Neuron (in vitro differentiated cells): ENCODE measurements around the gene LRFN2.

Experiments used
- H2AFZ ChIP-seq: one replicate; pipeline ENCODE4 v1.6.1; 2013; ENCODE audit warnings: low read depth, mild to moderate bottlenecking, inconsistent platforms, low read length, moderate library complexity
- H3K27me3 ChIP-seq: one replicate; pipeline ENCODE4 v1.6.1; 2013; ENCODE audit warnings: low read length; ENCODE audit not compliant: insufficient read depth
- H3K36me3 ChIP-seq: one replicate; pipeline ENCODE4 v1.6.1; 2013; ENCODE audit warnings: low read length; ENCODE audit not compliant: insufficient read depth
- H3K4me1 ChIP-seq: one replicate; pipeline ENCODE4 v1.6.1; 2013; ENCODE audit warnings: low read length; ENCODE audit not compliant: insufficient read depth
- H3K4me3 ChIP-seq: 2 replicates; pipeline ENCODE4 v1.5.1; 2013; ENCODE audit warnings: mild to moderate bottlenecking, low read length, moderate library complexity
- H3K9me3 ChIP-seq: one replicate; pipeline ENCODE4 v1.6.1; 2013; ENCODE audit warnings: low read length

Gene LRFN2

GRCh38 chr6:40469323-40469722, 117.8 kb downstream of the LRFN2 start:
- Histone ChIP-seq H3K4me3 (no peak overlapping the region), H2AFZ (no peak overlapping the region), H3K9me3 (no peaks in the 10 kb centered on the region), H3K27me3 (no peaks in the 10 kb centered on the region), H3K4me1 (no peaks in the 10 kb centered on the region), H3K36me3 (no peaks in the 10 kb centered on the region)

DNA sequence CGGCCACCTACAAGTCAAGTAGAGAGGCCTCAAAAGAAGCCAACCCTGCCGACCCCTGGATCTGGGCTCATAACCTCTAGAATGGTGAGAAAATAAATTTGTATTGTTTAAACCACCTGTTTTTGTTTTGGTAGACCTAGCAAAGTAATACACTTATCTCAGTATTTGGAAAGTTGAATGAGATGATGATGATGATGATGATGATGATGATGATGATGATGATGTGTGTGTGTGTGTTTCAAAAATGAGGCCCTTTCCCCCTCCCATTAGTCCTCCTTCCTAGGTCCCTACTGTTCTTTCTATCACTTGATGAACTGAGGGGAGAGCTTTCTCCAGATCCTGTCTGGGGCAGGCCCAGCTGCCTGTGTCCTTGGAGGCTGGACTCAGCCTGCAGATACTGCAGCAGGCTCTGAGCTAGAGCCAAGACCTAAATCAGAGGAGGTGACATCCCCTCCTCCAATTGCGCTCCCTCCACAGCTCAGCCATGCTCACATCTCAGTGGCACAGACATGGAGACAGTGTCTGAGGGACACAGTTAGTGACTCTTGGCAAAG, 120.1 kb downstream of the LRFN2 start:
- H3K27me3 ChIP-seq = no peaks in the 10 kb centered on the region
- no peaks in the 10 kb centered on the region for H3K4me1 ChIP-seq
- H2AFZ ChIP-seq = no peak overlapping the region
- H3K36me3 ChIP-seq = no peaks in the 10 kb centered on the region
- no peaks in the 10 kb centered on the region for H3K9me3 ChIP-seq
- no peak overlapping the region for H3K4me3 ChIP-seq

GRCh38 chr6:40461643-40462042, 125.5 kb downstream of the LRFN2 start:
- Histone ChIP-seq H3K4me3 (no peak overlapping the region), H3K9me3 (no peaks in the 10 kb centered on the region), H3K4me1 (no peaks in the 10 kb centered on the region), H3K36me3 (no peaks in the 10 kb centered on the region), H3K27me3 (no peaks in the 10 kb centered on the region), H2AFZ (no peak overlapping the region)

DNA sequence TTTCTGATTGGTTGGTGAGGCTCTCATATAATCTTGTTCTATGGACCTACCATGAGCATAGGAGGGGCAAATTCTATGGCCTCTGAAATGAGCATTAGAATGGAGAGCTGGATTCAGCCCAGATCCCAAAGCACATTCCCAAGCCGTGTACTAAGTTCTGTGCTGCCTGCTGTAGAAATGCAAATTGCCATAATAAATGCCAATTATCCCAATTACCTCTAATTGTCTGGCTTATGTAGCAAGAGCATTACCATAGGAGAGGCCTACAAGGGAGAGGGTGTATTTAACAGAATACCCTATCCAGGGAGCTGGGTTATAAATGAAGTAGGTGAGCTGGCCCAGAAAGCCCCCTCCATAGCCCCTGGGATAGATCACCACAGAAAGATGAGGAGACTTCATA, 126.8 kb downstream of the LRFN2 start:
- no peaks in the 10 kb centered on the region for H3K27me3 ChIP-seq
- no peaks in the 10 kb centered on the region for H3K9me3 ChIP-seq
- no peak overlapping the region for H2AFZ ChIP-seq
- H3K4me1 ChIP-seq = no peaks in the 10 kb centered on the region
- H3K36me3 ChIP-seq = no peaks in the 10 kb centered on the region
- H3K4me3 ChIP-seq = no peak overlapping the region

- Histone ChIP-seq H3K9me3 (no peaks in the 10 kb centered on the region), H2AFZ (no peak overlapping the region), H3K4me1 (no peaks in the 10 kb centered on the region), H3K36me3 (no peaks in the 10 kb centered on the region), H3K27me3 (no peaks in the 10 kb centered on the region), H3K4me3 (no peak overlapping the region)
Measured at GRCh38 chr6:40457261-40457660, 129.9 kb downstream of the LRFN2 start.

- no peaks in the 10 kb centered on the region for H3K36me3 ChIP-seq
- no peaks in the 10 kb centered on the region for H3K27me3 ChIP-seq
- no peak overlapping the region for H3K4me3 ChIP-seq
- H3K9me3 ChIP-seq = no peaks in the 10 kb centered on the region
- no peak overlapping the region for H2AFZ ChIP-seq
- H3K4me1 ChIP-seq = no peaks in the 10 kb centered on the region
Measured at GRCh38 chr6:40456390-40457013, 130.7 kb downstream of the LRFN2 start.

- Histone ChIP-seq H3K4me1 (no peaks in the 10 kb centered on the region), H3K9me3 (no peaks in the 10 kb centered on the region), H3K4me3 (no peak overlapping the region), H2AFZ (no peak overlapping the region), H3K27me3 (no peaks in the 10 kb centered on the region), H3K36me3 (no peaks in the 10 kb centered on the region)
Measured at GRCh38 chr6:40455686-40456389, 131.3 kb downstream of the LRFN2 start.

DNA sequence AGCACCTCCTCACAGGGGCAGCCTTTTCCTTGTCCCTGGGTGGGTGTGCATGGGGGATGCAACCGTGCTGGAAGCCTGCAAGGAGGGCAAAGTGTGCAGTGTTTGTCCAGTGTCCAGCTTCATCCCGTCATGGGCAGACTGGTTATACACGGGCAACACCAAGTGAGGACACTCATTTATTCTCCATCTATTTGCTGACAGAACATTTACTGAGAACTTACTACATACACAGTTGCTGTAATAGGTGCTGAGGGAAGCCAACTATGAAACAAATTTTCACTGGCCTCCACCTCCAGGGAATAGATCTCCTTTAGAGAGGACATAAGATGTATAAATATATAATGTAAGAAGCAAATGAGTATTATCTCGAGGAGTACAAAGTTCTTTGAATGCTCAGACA, 136.7 kb downstream of the LRFN2 start:
- H2AFZ ChIP-seq = no peak overlapping the region
- no peak overlapping the region for H3K4me3 ChIP-seq

GRCh38 chr6:40444811-40445210, 142.4 kb downstream of the LRFN2 start:
- H3K4me3 ChIP-seq = no peak overlapping the region
- no peaks in the 10 kb centered on the region for H3K27me3 ChIP-seq
- no peak overlapping the region for H2AFZ ChIP-seq
- no peaks in the 10 kb centered on the region for H3K9me3 ChIP-seq
- H3K36me3 ChIP-seq = no peaks in the 10 kb centered on the region
- H3K4me1 ChIP-seq = no peaks in the 10 kb centered on the region

More for the DNA sequence above, 136.7 kb downstream of the LRFN2 start:
- Histone ChIP-seq H3K36me3 (no peaks in the 10 kb centered on the region), H3K27me3 (no peaks in the 10 kb centered on the region), H3K9me3 (no peaks in the 10 kb centered on the region), H3K4me1 (no peaks in the 10 kb centered on the region)

DNA sequence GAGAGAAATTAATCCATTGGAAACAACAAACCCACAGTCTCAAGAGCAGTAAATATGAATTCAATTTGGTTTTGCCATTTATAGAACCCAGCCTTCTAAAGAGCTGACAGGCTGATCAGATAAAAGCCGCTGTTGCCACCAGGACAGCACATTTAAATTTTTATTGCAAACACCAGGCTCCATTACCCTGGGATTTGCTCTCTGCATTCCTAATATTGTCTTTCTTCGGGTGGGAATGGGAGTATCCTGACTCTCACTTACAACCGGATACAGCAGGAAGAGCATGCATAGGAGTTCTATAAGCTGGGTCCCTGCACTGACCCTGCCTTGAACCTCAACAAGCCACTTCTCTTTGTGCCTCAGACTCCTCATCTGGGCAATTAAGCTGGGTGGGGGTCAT, 142.9 kb downstream of the LRFN2 start:
- Histone ChIP-seq H2AFZ (no peak overlapping the region), H3K9me3 (no peaks in the 10 kb centered on the region), H3K4me1 (no peaks in the 10 kb centered on the region), H3K27me3 (no peaks in the 10 kb centered on the region), H3K4me3 (no peak overlapping the region), H3K36me3 (no peaks in the 10 kb centered on the region)

GRCh38 chr6:40443842-40444241, 143.3 kb downstream of the LRFN2 start:
- Histone ChIP-seq H3K4me1 (no peaks in the 10 kb centered on the region), H3K9me3 (no peaks in the 10 kb centered on the region), H3K4me3 (no peak overlapping the region), H3K27me3 (no peaks in the 10 kb centered on the region), H2AFZ (no peak overlapping the region), H3K36me3 (no peaks in the 10 kb centered on the region)

- H3K36me3 ChIP-seq = no peaks in the 10 kb centered on the region
- H3K4me1 ChIP-seq = no peaks in the 10 kb centered on the region
- no peaks in the 10 kb centered on the region for H3K9me3 ChIP-seq
- H3K4me3 ChIP-seq = no peak overlapping the region
- H3K27me3 ChIP-seq = no peaks in the 10 kb centered on the region
- H2AFZ ChIP-seq = no peak overlapping the region
Measured at GRCh38 chr6:40442591-40442990, 144.6 kb downstream of the LRFN2 start.

DNA sequence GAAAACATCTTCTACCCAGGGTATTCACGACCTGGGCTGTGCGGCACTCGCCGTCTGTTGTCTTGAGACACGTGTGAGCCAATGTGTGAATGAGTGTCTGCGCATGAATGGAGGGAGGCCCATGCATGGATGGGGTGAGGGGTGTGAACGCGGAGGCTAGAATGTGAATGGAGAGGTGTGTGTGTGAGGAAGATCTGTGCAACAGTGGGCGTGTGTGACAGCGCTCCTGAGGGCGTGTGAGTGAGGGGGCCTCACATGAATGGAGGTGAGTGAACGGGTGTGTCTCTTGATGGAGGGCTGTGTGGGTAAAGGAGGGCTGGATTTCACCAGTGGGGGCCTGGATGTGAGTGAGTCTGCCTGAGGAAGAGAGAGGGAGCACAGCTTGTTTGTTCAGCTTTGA, 146.0 kb downstream of the LRFN2 start:
- H3K9me3 ChIP-seq = no peaks in the 10 kb centered on the region
- no peaks in the 10 kb centered on the region for H3K4me1 ChIP-seq
- no peaks in the 10 kb centered on the region for H3K36me3 ChIP-seq
- no peaks in the 10 kb centered on the region for H3K27me3 ChIP-seq
- no peak overlapping the region for H2AFZ ChIP-seq
- H3K4me3 ChIP-seq = no peak overlapping the region
